Activated CD8-positive, alpha-beta T cell treated with anti-CD3 and anti-CD28 coated beads for 36 hours (primary cell): ENCODE results near the gene ANKRD40. TPM values are rescaled to one million over a fixed set of nuclear protein-coding genes. Genes with fewer than 3 reads are reported as not detected.

Experiments
- ATAC-seq: fragments of 200-7000 bp; cut with Tn5 transposase; one replicate; pipeline ENCODE4 v1.10.0; 2021; ENCODE audit warnings: mild to moderate bottlenecking, moderate library complexity
- CTCF ChIA-PET: fragments of 350-600 bp; sonication (Branson Sonifier 250); formaldehyde crosslinking; loops from one replicate; lab custom pipeline; 2021; ENCODE audit warnings: antibody characterized with exemption; lab: Charles Lee
- POLR2A ChIA-PET: fragments of 350-600 bp; sonication (Branson Sonifier 250); formaldehyde crosslinking; loops from one replicate; lab custom pipeline; 2021; ENCODE audit warnings: antibody characterized with exemption; lab: Charles Lee
- DNase-seq: peaks from one replicate; pipeline ENCODE4 v3.0.0-alpha.2; 2020
- H3K27ac Mint-ChIP-seq: one replicate; pipeline ENCODE4 v1.8.0; 2021; ENCODE audit warnings: mild to moderate bottlenecking, mixed read lengths
- H3K27me3 Mint-ChIP-seq: one replicate; pipeline ENCODE4 v1.8.0; 2021; ENCODE audit warnings: mixed read lengths
- H3K36me3 Mint-ChIP-seq: one replicate; pipeline ENCODE4 v1.8.0; 2021; ENCODE audit warnings: low read depth, mixed read lengths
- H3K4me1 Mint-ChIP-seq: one replicate; pipeline ENCODE4 v1.8.0; 2021; ENCODE audit warnings: low read depth, mixed read lengths
- H3K4me3 Mint-ChIP-seq: one replicate; pipeline ENCODE4 v1.8.0; 2021; ENCODE audit warnings: mild to moderate bottlenecking, moderate library complexity, mixed read lengths
- H3K9me3 Mint-ChIP-seq: one replicate; pipeline ENCODE4 v1.8.0; 2021; ENCODE audit warnings: mixed read lengths
- intact Hi-C: fragments of 100-400 bp; cut with micrococcal nuclease; formaldehyde crosslinking; loops from one replicate; pipeline ENCODE4 v1.10.0; 2022
- total RNA-seq, 2 experiments: library from RNA; stranded (reverse); gene quantifications; one replicate each; pipeline ENCODE4 v1.2.3, GENCODE V29; 2021
- TF ChIP-seq, protein P1 (sequence below): fragments of 200-600 bp; IDR thresholded peaks from one replicate; pipeline ENCODE4 v1.8.0; 2022; ENCODE audit warnings: antibody characterized with exemption, mild to moderate bottlenecking

ANKRD40 gene
- total RNA-seq, 2 experiments from 2014 or later = 26.3 to 27.3 TPM

DNA sequence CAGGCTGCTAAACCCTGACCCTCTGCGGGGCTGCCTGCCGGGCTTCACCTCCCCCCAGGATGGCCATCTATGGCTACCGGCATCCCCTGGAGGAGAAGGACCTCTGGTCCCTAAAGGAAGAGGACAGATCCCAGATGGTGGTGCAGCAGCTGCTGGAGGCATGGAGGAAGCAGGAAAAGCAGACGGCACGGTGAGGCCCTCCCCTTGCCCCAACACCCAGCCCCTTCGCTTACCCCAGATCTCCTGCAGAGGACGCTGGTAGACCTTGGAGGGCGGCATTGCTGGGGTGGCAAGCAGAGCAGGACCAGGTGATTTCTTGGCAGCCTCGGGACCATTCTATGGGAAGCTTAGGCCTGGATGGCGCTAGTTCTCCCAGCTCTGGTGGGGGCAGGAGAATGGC, 48.5 kb downstream of the ANKRD40 start:
- H3K4me3 Mint-ChIP-seq = no peak overlapping the region
- no peaks in the 10 kb centered on the region for H3K36me3 Mint-ChIP-seq
- ChIA-PET POLR2A (no interaction called here), CTCF (no interaction called here)
- H3K27me3 Mint-ChIP-seq = peaks cover 1% of the 10 kb centered on the region
- H3K4me1 Mint-ChIP-seq = peaks cover 12% of the 10 kb centered on the region
- DNase-seq (no peak), ATAC-seq (no peak)
- no peaks in the 10 kb centered on the region for H3K9me3 Mint-ChIP-seq
- intact Hi-C loops = no loop called here
- TF ChIP-seq, protein P1, sequence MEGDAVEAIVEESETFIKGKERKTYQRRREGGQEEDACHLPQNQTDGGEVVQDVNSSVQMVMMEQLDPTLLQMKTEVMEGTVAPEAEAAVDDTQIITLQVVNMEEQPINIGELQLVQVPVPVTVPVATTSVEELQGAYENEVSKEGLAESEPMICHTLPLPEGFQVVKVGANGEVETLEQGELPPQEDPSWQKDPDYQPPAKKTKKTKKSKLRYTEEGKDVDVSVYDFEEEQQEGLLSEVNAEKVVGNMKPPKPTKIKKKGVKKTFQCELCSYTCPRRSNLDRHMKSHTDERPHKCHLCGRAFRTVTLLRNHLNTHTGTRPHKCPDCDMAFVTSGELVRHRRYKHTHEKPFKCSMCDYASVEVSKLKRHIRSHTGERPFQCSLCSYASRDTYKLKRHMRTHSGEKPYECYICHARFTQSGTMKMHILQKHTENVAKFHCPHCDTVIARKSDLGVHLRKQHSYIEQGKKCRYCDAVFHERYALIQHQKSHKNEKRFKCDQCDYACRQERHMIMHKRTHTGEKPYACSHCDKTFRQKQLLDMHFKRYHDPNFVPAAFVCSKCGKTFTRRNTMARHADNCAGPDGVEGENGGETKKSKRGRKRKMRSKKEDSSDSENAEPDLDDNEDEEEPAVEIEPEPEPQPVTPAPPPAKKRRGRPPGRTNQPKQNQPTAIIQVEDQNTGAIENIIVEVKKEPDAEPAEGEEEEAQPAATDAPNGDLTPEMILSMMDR = no peak
- no peak overlapping the region for H3K27ac Mint-ChIP-seq

DNA sequence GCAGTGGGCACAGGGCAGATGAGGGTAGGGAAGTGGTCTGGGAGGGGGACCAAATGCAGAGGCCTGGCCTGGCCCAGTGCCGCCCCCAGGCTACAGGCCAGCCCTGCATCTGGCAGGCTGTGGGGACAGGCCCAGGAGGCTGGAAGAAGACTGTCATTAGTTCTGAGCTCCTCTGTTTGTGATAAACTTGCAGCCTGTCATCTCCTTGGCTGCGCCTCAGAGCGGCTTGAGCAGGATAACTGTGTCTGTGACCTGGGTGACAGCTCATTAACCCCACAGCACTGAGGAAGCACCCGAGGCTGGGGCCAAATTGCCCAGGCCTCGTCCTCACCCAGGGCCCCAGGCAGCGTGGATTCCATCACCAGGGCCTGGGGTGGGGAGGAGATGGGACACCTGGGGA, 49.1 kb downstream of the ANKRD40 start:
- no peak for DNase-seq
- ChIA-PET POLR2A (no interaction called here), CTCF (no interaction called here)
- H3K9me3 Mint-ChIP-seq = no peaks in the 10 kb centered on the region
- H3K4me1 Mint-ChIP-seq = peaks cover 12% of the 10 kb centered on the region
- TF ChIP-seq, protein P1 = no peak
- no peak overlapping the region for H3K27ac Mint-ChIP-seq
- intact Hi-C loops = no loop called here
- no peak for ATAC-seq
- H3K4me3 Mint-ChIP-seq = no peak overlapping the region
- H3K36me3 Mint-ChIP-seq = no peaks in the 10 kb centered on the region
- H3K27me3 Mint-ChIP-seq = peaks cover 1% of the 10 kb centered on the region

DNA sequence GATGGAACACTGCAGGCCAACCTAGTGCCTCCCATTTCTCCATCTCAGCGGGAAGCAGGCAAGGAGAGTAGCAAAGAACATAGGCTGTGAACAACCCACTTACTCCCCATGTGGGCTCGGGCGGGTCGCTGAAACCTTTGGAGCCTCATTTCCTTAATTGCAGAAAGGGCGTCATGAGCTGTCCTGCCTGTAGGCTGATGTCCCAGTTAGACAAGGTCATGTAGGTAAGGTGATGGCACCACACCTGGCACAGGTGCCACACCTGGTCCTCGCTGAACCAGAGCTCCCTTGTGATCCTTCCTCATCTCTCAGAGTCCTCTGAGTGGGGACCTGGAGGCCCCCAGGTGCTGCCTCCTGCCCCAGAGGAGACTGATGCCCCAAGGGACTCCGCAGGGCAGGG, 50.1 kb downstream of the ANKRD40 start:
- H3K36me3 Mint-ChIP-seq = no peaks in the 10 kb centered on the region
- H3K4me3 Mint-ChIP-seq = no peak overlapping the region
- ChIA-PET CTCF (no interaction called here), POLR2A (no interaction called here)
- ATAC-seq (no peak), DNase-seq (no peak)
- no peak overlapping the region for H3K27ac Mint-ChIP-seq
- H3K27me3 Mint-ChIP-seq = peaks cover 1% of the 10 kb centered on the region
- no peaks in the 10 kb centered on the region for H3K9me3 Mint-ChIP-seq
- TF ChIP-seq, protein P1 = no peak
- H3K4me1 Mint-ChIP-seq = peaks cover 10% of the 10 kb centered on the region
- intact Hi-C loops = no loop called here

DNA sequence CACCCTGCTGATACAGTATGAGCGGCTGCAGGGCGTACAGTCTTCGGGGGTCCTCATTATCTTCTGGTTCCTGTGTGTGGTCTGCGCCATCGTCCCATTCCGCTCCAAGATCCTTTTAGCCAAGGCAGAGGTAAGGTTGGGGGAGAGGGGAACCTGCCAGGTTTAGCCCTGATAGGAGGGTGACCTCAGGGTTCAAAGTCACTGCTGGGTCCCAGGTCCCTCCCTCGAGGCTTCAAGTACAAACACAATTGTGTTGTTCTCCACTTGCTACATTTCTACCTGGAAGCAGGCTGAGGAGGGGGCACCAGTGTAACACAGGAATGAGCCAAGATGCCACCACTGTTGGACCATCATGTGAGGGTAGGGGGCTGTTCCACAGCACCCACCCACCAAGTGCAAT, 50.7 kb downstream of the ANKRD40 start:
- H3K36me3 Mint-ChIP-seq = no peaks in the 10 kb centered on the region
- H3K4me1 Mint-ChIP-seq = peaks cover 7% of the 10 kb centered on the region
- POLR2A ChIA-PET = no interaction called here
- H3K9me3 Mint-ChIP-seq = no peaks in the 10 kb centered on the region
- no peak overlapping the region for H3K4me3 Mint-ChIP-seq
- CTCF ChIA-PET = no interaction called here
- peaks cover 1% of the 10 kb centered on the region for H3K27me3 Mint-ChIP-seq
- intact Hi-C loops = no loop called here
- DNase-seq (no peak), ATAC-seq (no peak)
- TF ChIP-seq, protein P1 = no peak
- H3K27ac Mint-ChIP-seq = no peak overlapping the region

DNA sequence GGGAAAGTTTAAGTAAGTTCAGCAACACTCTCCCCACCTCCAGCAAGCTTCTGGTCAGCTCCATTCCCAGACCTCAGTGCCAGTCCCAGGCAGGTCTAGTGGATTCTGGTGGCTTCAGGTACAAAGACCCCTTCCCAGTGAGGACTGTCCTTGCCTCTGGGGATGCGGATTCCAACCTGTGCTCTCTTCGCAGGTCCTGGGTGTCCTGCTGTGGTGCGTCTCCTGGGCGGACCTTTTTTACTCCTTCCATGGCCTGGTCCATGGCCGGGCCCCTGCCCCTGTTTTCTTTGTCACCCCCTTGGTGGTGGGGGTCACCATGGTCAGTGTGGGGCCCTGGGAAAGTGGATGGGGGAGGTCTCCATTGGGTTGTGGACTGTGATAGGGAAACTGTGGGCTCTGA, 51.2 kb downstream of the ANKRD40 start:
- TF ChIP-seq, protein P1 = no peak
- intact Hi-C loops = no loop called here
- Mint-ChIP-seq H3K27ac (no peak overlapping the region), H3K4me3 (no peak overlapping the region), H3K36me3 (no peaks in the 10 kb centered on the region), H3K4me1 (peaks cover 2% of the 10 kb centered on the region), H3K27me3 (peaks cover 1% of the 10 kb centered on the region), H3K9me3 (no peaks in the 10 kb centered on the region)
- ATAC-seq (no peak), DNase-seq (no peak)
- ChIA-PET POLR2A (no interaction called here), CTCF (no interaction called here)
